NB4 (cell line): Measurements from ENCODE around the gene TEX44.

Experiments
- POLR2A ChIP-seq: IDR thresholded peaks from 2 replicates; pipeline ENCODE4 v1.6.1; 2011; ENCODE audit warnings: mild to moderate bottlenecking; ENCODE audit not compliant: insufficient read length; ENCODE audit errors: extremely low read depth
- TF ChIP-seq, protein P1 (sequence below): IDR thresholded peaks from one replicate; pipeline ENCODE4 v1.5.1; 2012; ENCODE audit warnings: low read depth, low read length

DNA sequence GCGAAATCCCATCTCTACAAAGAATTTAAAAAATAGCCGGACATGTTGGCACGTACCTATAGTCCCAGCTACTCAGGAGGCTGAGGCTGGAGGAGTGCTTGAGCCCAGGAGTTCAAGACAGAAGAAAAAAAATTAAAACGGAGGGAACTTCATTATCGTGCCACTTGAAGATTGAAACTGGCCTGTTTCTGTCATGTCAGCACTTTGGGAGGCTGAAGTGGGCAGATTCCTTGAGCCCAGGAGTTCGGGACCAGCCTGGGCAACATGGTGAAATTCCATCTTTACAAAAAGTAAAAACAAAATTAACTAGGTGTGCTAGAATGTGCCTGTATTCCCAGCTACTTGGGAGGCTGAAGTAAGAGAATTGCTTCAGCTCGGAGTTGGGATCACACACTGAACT lies 3.0 kb upstream of the TEX44 start:
- TF ChIP-seq, protein P1, sequence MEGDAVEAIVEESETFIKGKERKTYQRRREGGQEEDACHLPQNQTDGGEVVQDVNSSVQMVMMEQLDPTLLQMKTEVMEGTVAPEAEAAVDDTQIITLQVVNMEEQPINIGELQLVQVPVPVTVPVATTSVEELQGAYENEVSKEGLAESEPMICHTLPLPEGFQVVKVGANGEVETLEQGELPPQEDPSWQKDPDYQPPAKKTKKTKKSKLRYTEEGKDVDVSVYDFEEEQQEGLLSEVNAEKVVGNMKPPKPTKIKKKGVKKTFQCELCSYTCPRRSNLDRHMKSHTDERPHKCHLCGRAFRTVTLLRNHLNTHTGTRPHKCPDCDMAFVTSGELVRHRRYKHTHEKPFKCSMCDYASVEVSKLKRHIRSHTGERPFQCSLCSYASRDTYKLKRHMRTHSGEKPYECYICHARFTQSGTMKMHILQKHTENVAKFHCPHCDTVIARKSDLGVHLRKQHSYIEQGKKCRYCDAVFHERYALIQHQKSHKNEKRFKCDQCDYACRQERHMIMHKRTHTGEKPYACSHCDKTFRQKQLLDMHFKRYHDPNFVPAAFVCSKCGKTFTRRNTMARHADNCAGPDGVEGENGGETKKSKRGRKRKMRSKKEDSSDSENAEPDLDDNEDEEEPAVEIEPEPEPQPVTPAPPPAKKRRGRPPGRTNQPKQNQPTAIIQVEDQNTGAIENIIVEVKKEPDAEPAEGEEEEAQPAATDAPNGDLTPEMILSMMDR: no peak
- no peak for TF ChIP-seq POLR2A
